Testis (tissue), 3 donors: ENCODE data around the gene ALCAM. TPM values are rescaled to one million over a fixed set of nuclear protein-coding genes. Genes with fewer than 3 reads are reported as not detected.

Experiments
- DNase-seq: peaks from one replicate; pipeline ENCODE4 v3.0.0-alpha.2; 2019
- H3K27ac ChIP-seq, 2 donors: fragments of 200-600 bp; sonication (generic); one replicate each; pipeline ENCODE4 v1.5.1; 2019
- H3K27me3 ChIP-seq: fragments of 200-600 bp; sonication (generic); one replicate; pipeline ENCODE4 v1.5.1; 2019
- H3K36me3 ChIP-seq: fragments of 200-600 bp; sonication (generic); one replicate; pipeline ENCODE4 v1.5.1; 2017; ENCODE audit warnings: low read depth; ENCODE audit errors: missing control alignments
- H3K4me1 ChIP-seq: fragments of 200-600 bp; sonication (generic); one replicate; pipeline ENCODE4 v1.5.1; 2019
- H3K4me3 ChIP-seq, 2 donors: fragments of 200-600 bp; sonication (generic); one replicate each; pipeline ENCODE4 v1.5.1; 2017 to 2019
- H3K9me3 ChIP-seq: fragments of 200-600 bp; sonication (generic); one replicate; pipeline ENCODE4 v1.5.1; 2017
- POLR2A ChIP-seq: fragments of 450-650 bp; IDR thresholded peaks from one replicate; pipeline ENCODE4 v1.6.1; 2017; ENCODE audit warnings: antibody characterized with exemption, mild to moderate bottlenecking, moderate library complexity
- WGBS, 2 donors: methylation state at CpG; one replicate each; pipeline ENCODE4 v1.1.5; 2018; 5-methylcytosine and 5-hydroxymethylcytosine counted together
- intact Hi-C: fragments of 100-400 bp; cut with DNase I; formaldehyde crosslinking; loops from one replicate; pipeline ENCODE4 v1.15.1; 2023; ENCODE audit warnings: low total_unique reads
- polyA plus RNA-seq: library from polyadenylated mRNA; stranded (reverse); fragments of 350-450 nt; fragmentation: Illumina TruSeq; extraction: RNeasy Lipid Tissue Mini Kit (QIAGEN cat#74804); gene quantifications from one replicate; pipeline ENCODE4 v1.2.3, GENCODE V29; 2014; ENCODE audit warnings: low read depth, low replicate concordance; ENCODE audit not compliant: insufficient read depth
- total RNA-seq, 2 donors: library from RNA; depleted of rRNA; stranded (reverse); fragments of >200 nt; gene quantifications; one replicate each; pipeline ENCODE4 v1.2.3, GENCODE V29; 2016
- TF ChIP-seq, protein P1 (sequence below), 3 experiments: fragments of 450-650 bp in 2 of 3; fragments of 200-600 bp in 1 of 3; sonication (generic) in 1 of 3; IDR thresholded peaks; one replicate each; pipeline ENCODE4 v1.5.1; 2016 to 2019; ENCODE audit warnings: antibody characterized with exemption in 3 of 3, mild to moderate bottlenecking in 2 of 3, moderate library complexity in 1 of 3

ALCAM gene
- total and polyA plus RNA-seq, 3 donors from 2014 or later: 8.3 to 9.0 (median 8.7) TPM

DNA sequence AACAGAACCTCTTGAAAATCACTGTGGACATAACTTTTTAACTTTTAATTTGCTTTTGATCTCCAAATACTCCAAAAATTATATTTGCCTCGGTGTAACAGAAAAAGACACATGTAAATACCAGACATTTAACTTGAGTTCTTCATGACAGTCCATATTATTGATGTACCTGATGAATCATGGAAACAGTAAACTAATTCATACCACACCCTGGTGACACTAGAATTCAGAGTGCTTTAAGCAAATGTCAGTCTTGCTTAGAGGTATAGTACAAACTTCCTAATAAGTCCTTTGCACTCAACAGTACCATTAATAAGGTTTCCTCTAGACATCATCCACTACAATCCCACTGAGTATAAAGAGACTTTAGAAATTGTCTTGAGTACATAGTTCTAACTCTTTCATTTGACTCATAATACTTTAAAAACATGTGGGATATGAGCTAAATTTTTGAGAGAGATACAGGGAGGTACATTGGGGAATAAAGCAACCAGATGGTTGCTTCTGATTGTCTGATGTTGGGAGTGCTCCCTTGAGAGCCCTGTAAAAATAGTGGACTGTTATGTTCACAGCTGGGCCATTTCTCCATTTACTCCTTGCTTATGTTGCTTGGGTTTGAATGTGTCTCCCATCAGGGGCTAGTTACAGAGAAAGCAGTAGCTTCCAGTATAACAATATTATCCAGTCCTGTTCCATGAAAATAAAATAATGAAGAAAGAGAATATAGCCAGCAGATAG is 175.7 kb downstream of the ALCAM start:
- TF ChIP-seq, protein P1, sequence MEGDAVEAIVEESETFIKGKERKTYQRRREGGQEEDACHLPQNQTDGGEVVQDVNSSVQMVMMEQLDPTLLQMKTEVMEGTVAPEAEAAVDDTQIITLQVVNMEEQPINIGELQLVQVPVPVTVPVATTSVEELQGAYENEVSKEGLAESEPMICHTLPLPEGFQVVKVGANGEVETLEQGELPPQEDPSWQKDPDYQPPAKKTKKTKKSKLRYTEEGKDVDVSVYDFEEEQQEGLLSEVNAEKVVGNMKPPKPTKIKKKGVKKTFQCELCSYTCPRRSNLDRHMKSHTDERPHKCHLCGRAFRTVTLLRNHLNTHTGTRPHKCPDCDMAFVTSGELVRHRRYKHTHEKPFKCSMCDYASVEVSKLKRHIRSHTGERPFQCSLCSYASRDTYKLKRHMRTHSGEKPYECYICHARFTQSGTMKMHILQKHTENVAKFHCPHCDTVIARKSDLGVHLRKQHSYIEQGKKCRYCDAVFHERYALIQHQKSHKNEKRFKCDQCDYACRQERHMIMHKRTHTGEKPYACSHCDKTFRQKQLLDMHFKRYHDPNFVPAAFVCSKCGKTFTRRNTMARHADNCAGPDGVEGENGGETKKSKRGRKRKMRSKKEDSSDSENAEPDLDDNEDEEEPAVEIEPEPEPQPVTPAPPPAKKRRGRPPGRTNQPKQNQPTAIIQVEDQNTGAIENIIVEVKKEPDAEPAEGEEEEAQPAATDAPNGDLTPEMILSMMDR (IDR thresholded peaks at IDR 0.05): no peak
- no peak for TF ChIP-seq POLR2A

GRCh38 chr3:105545051-105545450 is 178.3 kb downstream of the ALCAM start:
- Histone ChIP-seq H3K9me3 (no peaks in the 10 kb centered on the region), H3K27me3 (no peaks in the 10 kb centered on the region), H3K4me3 (no peak overlapping the region), H3K27ac (no peak overlapping the region), H3K4me1 (no peaks in the 10 kb centered on the region), H3K36me3 (no peaks in the 10 kb centered on the region)
- no peak for TF ChIP-seq POLR2A
- TF ChIP-seq, protein P1 (IDR thresholded peaks at IDR 0.05): no peak
- 88 to 100% methylated on average over 1 of the region's 1 CpG for WGBS, 2 donors
- DNase-seq: no peak
- intact Hi-C loops: no loop called here

More for the DNA sequence above, 175.7 kb downstream of the ALCAM start:
- 93 to 94% methylated on average over 1 of the region's 1 CpG for WGBS, 2 donors
- no peaks in the 10 kb centered on the region for H3K4me1 ChIP-seq
- H3K9me3 ChIP-seq: no peaks in the 10 kb centered on the region
- H3K4me3 ChIP-seq: no peak overlapping the region
- intact Hi-C loops: no loop called here
- no peak for DNase-seq
- H3K27ac ChIP-seq: no peak overlapping the region
- no peaks in the 10 kb centered on the region for H3K27me3 ChIP-seq
- no peaks in the 10 kb centered on the region for H3K36me3 ChIP-seq

GRCh38 chr3:105553851-105554250 is 187.1 kb downstream of the ALCAM start:
- Histone ChIP-seq H3K4me1 (no peaks in the 10 kb centered on the region), H3K9me3 (no peaks in the 10 kb centered on the region)
- TF ChIP-seq POLR2A: no peak
- TF ChIP-seq, protein P1 (IDR thresholded peaks at IDR 0.05): no peak

DNA sequence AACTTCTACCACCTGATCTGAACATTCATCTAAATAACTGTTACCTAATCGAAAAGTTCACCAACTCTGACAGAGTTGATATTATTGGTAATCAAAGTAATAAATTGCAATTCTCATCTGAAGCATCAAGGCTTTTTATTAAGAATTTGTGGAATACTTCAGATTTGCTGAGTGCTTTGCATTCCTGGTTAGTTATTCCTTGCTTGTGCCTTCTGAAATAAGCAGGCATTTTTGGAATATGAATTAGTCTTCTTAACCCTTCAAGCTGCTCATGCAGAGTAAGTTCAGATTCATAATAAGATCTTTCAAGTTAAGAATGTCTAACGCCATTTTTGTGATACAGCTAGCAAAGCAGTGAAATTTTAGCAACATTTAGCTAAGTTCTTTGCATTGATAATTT is 188.5 kb downstream of the ALCAM start:
- H3K27me3 ChIP-seq: no peaks in the 10 kb centered on the region
- H3K4me3 ChIP-seq: no peak overlapping the region
- no peak overlapping the region for H3K27ac ChIP-seq
- intact Hi-C loops: no loop called here
- 84 to 89% methylated on average over 2 of the region's 2 CpGs for WGBS, 2 donors
- H3K4me1 ChIP-seq: no peaks in the 10 kb centered on the region
- H3K9me3 ChIP-seq: no peaks in the 10 kb centered on the region
- H3K36me3 ChIP-seq: no peaks in the 10 kb centered on the region
- no peak for DNase-seq
- no peak for TF ChIP-seq POLR2A
- TF ChIP-seq, protein P1 (IDR thresholded peaks at IDR 0.05): no peak

More at GRCh38 chr3:105553851-105554250, 187.1 kb downstream of the ALCAM start:
- no peak overlapping the region for H3K4me3 ChIP-seq
- no peaks in the 10 kb centered on the region for H3K36me3 ChIP-seq
- no peaks in the 10 kb centered on the region for H3K27me3 ChIP-seq
- H3K27ac ChIP-seq: no peak overlapping the region
- 87 to 91% methylated on average over 3 of the region's 3 CpGs for WGBS, 2 donors
- intact Hi-C loops: no loop called here
- no peak for DNase-seq

- WGBS, 2 donors: 74 to 92% methylated on average over 1 of the region's 1 CpG
- no peak for TF ChIP-seq POLR2A
- TF ChIP-seq, protein P1 (IDR thresholded peaks at IDR 0.05): no peak
- no peak overlapping the region for H3K27ac ChIP-seq
- H3K36me3 ChIP-seq: no peaks in the 10 kb centered on the region
- intact Hi-C loops: no loop called here
- H3K4me1 ChIP-seq: no peaks in the 10 kb centered on the region
- DNase-seq: no peak
- H3K4me3 ChIP-seq: no peak overlapping the region
- no peaks in the 10 kb centered on the region for H3K9me3 ChIP-seq
- no peaks in the 10 kb centered on the region for H3K27me3 ChIP-seq
These were observed 193.1 kb downstream of the ALCAM start for GRCh38 chr3:105559856-105560255.
